GM21447 (cell line): Measurements from ENCODE around the gene SDK1.

Experiments
- ATAC-seq: cut with Tn5 transposase; IDR thresholded peaks from one replicate; pipeline ENCODE4 v1.9.1; 2021; ENCODE audit not compliant: unreplicated experiment

The SDK1 gene

GRCh38 chr7:4181446-4181845, 880.4 kb downstream of the SDK1 start:
- no peak for ATAC-seq

GRCh38 chr7:4182605-4183300, 881.7 kb downstream of the SDK1 start:
- ATAC-seq = no peak

DNA sequence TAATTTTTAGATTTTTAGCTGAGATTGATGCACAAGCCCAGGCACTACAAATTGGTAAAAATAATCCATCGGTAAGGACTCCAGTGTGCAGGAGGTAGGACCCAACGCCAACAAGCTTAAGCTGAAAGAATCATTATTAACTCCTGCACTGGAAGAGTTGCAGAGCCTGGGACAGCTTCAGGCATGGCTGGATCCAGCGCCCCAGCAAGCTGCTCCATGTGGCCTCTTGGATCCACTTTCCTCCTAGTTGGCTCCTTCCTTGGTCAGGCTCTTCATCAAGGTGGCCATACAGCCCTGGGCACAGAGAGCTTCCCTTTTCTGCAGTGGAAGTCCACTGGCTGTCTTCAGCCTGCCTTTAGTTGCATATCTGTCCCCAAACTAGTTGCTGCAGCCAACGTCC, 883.6 kb downstream of the SDK1 start:
- ATAC-seq = no peak

DNA sequence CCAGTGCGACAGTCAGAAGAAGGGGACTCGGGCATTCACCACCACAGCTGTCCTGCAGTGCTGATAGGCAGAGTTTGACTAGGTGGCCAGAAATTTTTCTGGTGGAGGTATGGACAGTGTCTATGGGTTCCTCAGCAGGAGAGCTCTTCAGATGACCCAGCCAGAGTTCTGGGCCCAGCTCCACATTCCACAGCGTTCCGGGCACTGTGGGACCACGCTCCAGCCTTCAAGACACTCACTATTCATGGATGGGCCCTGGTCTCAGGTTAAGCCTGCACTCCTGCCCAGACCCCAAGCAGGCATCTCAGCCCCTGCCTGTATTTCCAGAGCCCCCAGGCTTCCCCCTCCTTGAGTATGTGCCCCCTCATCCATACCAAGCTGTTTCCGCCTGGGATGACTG, 884.1 kb downstream of the SDK1 start:
- ATAC-seq = no peak

- ATAC-seq = no peak
These were observed 884.9 kb downstream of the SDK1 start for GRCh38 chr7:4185721-4186512.

DNA sequence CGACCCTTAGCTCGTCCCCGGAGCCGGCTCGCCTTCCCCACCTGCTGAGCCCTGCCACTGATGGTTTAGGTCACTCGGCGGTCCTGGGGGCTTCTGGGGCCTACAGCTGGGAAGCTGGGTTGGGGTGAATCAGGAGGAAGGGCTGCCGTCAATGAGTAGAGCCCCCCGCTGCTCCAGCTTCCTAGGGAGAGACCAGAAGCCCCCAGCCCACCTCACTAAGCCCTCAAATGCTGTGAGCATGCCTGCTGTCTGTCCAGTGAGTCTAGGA, 885.4 kb downstream of the SDK1 start:
- no peak for ATAC-seq

DNA sequence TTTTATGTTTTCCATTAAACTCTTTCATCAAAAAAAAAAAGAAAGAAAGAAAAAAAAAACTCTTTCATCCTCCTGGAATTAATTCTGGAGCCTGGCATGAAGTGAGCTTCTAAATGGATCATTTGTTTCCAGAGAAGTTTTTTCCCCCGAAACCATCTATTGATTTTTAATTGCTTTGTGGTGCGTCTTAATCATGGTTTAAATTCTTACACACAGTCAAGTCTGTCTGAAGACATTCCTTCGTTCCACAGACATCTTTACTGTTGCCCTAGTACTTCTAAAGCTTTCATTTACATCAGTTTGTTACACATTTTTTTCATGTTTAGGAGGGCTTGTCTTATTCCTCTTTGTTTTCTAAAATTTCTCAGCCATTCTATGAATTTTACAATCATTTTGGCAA, 887.6 kb downstream of the SDK1 start:
- ATAC-seq = no peak

DNA sequence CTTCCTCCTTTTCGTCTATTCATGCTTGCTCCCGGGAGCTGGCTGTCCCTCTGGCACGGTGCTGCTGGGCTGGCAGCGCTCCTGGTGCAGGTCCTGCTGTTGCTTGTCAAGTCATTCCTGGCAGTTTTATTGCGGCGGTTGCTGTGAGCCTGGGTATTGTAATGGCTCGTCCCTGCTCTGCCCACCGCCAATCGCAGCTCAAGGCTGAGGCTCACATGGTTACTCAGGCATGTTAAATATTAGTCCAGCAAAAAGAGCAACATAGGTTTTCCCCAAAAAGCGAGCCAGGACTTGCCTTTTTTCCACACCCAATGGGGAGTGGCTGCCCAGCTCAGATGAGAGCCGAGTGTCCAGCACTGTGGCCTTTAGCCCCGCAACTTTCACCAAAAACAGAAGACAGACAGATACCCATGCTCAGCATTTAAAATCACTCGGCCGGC, 888.1 kb downstream of the SDK1 start:
- no peak for ATAC-seq

GRCh38 chr7:4190010-4190981, 889.2 kb downstream of the SDK1 start:
- no peak for ATAC-seq

DNA sequence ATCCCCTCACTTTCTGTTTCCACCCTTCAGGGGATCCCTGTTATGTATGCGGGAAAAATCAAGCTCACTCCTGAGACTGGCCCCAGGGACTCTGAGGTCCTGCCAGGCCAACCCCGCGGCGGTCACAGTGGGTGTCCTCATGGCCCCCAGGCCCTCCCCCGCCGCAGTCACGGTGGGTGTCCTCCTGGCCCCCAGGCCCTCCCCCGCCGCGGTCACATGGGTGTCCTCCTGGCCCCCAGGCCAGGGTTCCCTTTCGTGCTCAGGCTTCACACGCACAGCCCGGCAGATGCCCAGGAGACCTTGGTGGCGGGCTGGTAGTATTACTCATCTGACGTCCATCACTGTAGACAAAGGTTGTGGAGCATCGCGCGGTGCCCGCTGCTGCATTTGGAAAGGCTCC, 890.0 kb downstream of the SDK1 start:
- no peak for ATAC-seq

DNA sequence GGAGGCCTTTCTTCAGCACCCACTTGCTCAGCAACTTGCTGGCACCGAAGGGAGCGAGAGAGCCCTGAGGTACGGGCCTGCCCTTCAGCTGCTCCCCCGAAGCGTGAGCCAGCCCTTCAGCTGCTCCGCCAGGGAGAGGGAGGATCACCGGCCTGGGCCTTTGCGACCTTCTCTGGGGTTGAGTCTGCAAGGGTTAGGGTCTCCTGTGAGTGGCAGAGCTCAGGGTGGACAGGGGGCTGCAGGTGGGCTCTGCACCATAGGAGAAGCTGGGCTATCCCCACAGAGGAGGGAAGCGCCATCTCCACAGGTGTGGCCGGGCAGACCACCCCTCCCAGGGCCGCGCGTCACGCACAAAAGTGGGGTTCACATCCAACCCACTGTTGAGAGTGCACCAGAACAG, 890.5 kb downstream of the SDK1 start:
- no peak for ATAC-seq

GRCh38 chr7:4195660-4196059, 894.6 kb downstream of the SDK1 start:
- no peak for ATAC-seq

GRCh38 chr7:4196121-4196819, 895.2 kb downstream of the SDK1 start:
- no peak for ATAC-seq

- no peak for ATAC-seq
These were observed 897.2 kb downstream of the SDK1 start for GRCh38 chr7:4198301-4198700.

GRCh38 chr7:4200546-4201094, 899.6 kb downstream of the SDK1 start:
- no peak for ATAC-seq

DNA sequence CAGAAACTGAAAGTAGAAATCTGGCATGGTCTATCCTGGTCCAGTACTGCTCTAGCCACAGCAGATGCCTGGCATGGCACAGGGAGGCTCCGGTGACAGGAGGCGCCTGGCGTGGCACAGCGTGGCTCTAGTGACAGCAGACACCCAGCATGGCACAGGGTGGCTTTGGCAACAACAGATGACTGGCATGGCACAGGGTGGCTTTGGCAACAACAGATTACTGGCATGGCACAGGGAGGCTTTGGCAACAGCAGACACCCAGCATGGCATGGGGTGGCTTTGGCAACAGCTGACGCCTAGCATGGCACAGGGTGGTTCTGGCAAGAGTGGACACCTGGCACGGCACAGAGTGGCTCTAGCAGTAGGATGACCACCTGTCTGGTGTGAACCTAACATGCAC, 900.5 kb downstream of the SDK1 start:
- ATAC-seq = no peak

DNA sequence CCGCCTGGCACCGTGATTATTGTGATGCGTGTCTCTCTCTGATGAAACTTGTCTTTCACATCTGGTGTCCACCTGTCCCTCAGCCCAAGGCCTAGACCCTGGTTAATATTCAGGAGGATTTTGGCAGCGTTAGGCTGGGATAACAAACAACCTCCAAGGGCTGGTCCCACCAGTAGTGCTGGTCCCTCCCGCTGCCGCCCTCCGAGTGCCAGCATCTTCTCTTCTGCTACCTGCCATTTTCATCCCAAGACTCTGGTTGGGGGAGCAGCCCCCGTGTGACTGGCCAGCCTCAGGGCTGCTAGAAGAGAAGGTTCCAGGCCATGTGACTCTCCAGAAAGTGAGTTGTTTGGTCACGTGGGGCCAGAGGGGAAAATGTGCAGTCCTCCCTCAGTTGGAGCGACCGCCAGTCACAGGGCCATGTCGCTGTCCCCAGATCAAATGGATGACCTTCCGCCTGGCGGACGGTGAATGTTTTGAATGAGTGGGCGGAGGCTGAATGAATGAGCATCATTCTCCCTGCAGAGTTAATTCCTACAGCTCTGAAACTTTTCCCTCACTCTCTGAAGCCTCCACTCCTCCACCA, 901.2 kb downstream of the SDK1 start:
- ATAC-seq = no peak

- ATAC-seq = no peak
These were observed 901.9 kb downstream of the SDK1 start for GRCh38 chr7:4202954-4203353.

DNA sequence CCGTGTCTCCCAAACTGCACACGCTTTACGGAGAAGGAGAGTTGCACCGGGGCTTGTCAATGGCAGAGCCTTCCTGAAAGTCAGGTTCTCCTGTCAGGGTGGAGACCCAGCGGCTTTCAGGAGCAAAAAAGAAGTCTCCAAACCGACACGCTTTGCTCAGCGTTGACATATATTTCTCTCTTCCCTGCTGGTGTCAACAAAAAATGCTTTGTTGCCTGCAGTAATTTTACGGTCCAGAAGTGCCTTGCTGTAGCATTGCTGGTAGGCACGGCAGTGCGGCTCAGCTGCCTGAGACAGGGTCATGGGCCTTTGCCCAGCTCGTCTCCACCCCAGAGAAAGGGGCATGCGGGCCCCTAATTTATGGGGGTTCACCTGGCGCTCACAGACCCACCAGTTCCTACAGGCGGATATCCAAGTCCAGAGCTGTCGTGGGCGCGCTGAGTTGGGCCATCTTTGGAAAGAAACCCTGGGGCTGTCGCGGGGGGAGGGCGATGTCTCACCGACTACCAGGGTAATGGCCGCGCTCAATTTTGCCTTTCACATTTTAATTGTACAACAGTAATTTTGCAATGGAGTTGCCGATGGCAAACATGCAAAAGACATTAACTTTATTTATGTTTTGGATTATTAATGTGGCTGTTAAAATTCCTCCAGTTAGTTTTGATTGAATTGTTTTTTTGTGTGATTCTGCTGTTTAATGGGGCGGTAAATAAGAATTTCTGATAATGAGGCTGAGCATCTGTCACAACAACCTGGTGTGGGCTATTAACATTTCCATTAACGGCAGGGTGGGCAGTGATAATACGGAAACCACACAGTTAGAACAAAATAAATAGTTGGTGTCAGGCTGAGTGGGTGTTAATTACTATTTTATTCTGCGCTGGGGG, 902.8 kb downstream of the SDK1 start:
- no peak for ATAC-seq
